NCI-H1436 (cell line): ENCODE measurements around the gene AKAP13.

Experiments
- DNase-seq: peaks from one replicate; lab custom pipeline; 2025; lab: John Stamatoyannopoulos, UW

The AKAP13 gene

DNA sequence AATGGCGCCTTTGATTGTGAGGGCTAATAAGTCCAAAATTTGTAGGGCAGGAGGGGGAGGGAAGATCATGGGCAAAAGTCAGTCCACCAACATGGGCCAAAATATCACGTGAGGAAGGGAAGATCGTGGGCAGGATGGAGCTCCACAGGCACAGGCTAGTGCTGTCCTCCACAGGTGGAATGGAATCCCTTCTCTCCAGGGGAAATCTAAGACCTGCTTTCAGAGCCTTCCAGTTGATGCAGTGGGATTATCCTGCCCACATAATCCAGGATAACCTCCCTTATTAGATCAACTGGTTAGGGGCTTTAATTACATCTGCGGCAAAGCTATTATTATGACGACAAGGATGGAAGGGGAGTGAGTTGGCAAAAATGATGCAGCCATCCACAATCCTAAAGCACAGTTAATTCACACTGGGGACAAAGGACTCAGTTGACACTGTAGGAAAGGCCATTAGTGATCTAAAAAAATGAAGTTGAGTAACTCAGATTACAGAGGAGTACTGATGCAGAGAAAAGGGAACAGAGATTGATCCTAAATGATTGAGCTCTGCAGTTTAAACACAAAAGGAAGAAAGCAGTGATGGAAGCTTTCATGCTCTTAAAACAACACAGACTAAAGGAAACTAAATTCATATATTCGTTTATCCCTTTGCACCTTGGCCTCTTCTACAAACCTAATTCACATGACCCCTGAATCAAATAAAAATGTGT, 159.8 kb downstream of the AKAP13 start:
- no peak for DNase-seq

DNA sequence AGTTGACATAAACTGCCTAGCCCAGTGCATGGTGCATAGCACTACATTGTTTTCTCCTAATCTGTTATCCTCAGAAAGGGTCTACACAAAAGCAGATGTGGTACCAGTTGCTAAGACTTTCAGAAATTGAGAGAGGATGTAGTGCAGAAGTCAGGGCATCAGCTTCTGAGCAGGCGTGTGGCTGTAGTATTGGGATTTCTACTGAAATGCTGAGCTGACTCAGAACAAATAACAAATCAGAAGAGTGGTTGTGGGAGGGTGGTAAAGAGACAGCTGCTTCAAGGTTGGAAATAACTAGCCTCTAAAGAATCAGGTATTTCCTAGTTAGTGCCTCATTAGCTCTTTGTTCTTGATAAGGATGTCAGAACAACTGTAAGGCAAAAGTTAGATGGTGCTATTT, 161.3 kb downstream of the AKAP13 start:
- DNase-seq, result no peak

GRCh38 chr15:85542488-85542887, 162.1 kb downstream of the AKAP13 start:
- no peak for DNase-seq

DNA sequence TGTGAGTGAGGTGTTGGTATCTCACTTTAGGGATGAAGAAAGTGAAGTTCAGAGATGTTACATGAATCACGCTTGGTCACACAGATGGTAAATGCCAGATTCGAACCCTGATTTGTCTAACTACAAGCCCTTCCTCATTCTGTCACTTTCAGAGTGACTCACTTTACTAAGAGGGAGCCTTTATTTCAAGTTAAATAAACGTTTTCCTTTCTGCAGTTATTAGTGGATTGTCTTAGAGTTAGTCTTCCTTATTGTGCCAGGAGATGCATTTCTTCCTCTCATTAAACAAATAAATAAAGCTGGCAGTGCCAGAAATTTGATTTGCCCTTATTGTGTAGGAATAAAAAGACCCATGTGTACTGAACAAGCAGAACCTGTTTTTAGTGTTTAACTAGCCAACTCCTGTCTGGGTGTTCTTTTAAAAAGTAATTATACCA, 162.5 kb downstream of the AKAP13 start:
- DNase-seq, result peak; percentile 37

DNA sequence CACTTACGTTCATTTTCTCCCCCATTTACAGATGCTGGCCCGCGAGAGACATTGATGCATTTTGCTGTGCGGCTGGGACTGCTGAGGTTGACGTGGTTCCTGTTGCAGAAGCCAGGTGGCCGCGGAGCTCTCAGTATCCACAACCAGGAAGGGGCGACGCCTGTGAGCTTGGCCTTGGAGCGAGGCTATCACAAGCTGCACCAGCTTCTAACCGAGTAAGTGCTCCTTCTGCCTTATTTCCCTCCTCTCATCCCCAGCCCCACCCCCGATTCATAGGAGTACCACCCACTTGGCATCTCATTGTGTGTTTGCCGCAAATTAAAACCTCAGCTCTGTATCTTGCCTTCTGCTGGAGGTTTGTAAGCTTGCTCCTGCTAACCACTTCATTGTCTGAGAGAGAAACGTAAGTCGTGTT, 163.3 kb downstream of the AKAP13 start:
- DNase-seq, result peak; percentile 77

- DNase-seq, result no peak
Measured at GRCh38 chr15:85545185-85545584, 164.8 kb downstream of the AKAP13 start.

DNA sequence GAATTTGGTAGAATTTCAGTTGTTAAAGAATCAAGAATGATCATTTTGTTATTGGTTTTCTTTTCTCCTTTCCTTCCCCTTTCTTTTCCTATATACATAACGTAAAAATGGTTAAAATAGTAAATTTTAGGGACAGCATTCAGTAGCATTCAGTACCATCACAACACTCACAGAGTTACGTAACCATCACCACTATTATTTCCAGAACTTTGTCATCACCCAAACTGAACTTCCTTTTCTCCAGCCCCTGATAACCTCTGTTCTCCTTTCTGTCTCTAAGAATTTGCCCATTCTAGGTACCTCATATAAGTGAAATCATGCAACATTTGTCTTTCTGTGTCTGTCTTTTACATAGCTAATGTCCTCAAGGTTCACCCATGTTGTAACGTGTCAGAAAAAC, 165.3 kb downstream of the AKAP13 start:
- no peak for DNase-seq

DNA sequence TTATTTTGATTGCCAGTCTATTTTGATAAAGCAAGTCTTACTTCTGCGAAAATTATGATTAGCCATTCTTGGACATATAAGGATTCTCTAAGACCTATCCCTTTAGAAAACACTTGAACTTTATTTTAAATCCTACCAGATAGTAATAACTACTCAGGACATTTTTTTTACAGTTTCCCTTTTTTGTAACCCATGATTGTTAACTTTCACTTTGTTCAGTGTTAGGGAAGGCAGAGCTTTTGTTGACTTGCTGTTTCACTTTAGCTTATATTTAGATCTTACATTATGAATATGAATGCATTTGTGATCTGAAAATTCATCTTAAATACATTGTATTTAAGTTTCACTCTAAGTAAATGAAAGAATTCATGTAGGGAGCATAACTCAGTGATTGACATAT, 167.0 kb downstream of the AKAP13 start:
- no peak for DNase-seq

- no peak for DNase-seq
Measured at GRCh38 chr15:85550283-85550682, 169.9 kb downstream of the AKAP13 start.

DNA sequence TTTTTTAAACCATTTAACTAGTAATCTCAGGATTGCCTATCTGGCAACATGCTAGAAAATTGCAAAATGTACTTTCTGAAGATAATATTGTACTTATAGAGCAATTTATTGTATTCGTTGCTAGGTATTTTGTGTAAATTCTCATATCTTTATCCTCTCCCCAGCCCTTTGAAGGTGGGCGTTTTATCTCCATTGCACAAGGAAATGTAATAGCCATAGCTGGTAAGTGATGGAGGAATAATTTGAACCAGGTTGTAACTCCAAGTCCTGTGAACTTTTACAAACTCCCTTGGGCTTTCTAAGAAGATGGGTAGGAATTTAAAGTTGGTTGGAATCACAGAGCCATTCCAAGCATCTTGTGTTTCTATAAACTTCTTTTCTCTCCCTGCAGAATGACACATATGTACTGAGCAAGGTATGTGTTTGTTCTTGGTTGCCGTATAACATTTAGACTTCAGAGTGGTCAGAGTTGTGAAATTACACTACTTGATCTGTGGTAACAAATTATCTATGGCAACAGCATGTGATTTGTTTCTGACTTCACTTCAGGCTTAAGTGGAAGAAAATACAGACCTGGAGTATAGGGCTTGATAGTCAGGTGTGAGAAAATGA, 170.9 kb downstream of the AKAP13 start:
- no peak for DNase-seq

GRCh38 chr15:85554852-85555521, 174.6 kb downstream of the AKAP13 start:
- no peak for DNase-seq

DNA sequence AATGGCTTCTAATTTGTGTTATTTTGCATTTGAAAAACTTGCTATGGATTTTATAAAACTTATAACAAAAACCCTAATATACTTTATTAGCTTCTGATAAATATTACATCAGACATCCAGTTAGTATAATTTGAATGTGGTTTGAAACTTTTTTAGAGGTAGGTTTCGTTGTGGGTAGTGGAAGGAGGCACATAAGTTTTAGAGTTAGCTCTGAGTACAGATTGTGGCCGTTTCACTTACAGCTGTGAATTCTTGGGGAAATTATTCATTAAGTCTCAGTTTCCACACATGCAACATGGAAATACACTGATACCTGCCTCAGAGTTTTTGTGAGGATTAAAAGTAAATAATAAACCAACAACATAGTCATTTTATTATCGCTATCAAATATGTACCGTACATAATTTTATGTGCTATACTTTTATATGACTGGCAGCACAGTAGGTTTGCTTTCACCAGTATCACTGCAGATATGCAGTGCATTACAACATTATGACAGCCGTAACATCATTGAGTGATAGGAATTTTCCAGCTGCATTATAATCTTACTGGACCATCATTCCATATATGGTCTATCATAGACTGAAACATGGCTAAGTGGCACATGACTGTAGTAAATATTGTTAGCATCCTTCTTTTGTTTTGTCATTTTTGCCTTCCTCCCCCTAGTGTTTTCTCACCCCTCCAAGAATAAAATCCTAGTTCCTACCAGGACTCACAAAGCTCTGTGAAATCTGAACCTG, 175.6 kb downstream of the AKAP13 start:
- no peak for DNase-seq

GRCh38 chr15:85556618-85556895, 176.2 kb downstream of the AKAP13 start:
- DNase-seq, result no peak

DNA sequence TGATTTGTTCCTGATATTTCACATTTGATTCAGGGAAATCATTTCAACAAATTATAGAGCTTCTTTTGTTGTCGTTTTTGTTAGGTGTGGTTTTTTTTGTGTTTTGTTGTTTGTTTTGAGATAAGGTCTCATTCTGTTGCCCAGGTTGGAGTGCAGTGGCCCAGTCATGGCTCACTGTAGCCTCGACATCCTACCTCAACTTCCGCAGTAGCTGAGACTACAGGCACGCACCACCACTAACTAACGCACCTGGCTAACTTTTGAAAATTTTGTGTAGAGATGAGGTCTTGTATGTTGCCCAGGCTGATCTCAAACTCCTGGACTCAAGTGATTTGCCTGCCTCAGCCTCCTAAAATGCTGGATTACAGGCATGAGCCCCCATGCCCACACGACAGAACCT, 177.0 kb downstream of the AKAP13 start:
- DNase-seq, result no peak

DNA sequence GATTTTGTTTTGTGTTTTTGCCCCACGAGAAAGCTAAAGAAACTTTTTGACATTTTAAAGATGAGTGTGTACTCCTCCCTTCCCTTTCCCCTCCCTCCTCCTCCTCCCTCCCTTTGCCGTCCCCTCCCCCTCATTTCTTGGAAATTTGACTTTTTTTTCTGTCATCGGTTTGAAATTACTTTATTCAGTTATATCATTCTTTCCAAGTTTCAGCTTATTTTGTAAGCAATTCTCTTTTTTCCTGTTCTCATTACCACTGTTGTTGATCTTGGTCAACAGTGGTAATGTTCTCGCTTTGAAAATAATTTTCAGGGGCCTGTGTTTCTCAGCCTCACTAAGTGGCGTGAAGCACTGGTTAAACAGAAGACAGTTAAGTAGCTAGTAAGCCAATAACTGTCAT, 178.4 kb downstream of the AKAP13 start:
- no peak for DNase-seq

- DNase-seq, result no peak
Measured at GRCh38 chr15:85559530-85559929, 179.1 kb downstream of the AKAP13 start.

- no peak for DNase-seq
Measured at GRCh38 chr15:85562824-85563223, 182.4 kb downstream of the AKAP13 start.

GRCh38 chr15:85563328-85563727, 182.9 kb downstream of the AKAP13 start:
- DNase-seq, result no peak

GRCh38 chr15:85563731-85564130, 183.3 kb downstream of the AKAP13 start:
- DNase-seq, result no peak

DNA sequence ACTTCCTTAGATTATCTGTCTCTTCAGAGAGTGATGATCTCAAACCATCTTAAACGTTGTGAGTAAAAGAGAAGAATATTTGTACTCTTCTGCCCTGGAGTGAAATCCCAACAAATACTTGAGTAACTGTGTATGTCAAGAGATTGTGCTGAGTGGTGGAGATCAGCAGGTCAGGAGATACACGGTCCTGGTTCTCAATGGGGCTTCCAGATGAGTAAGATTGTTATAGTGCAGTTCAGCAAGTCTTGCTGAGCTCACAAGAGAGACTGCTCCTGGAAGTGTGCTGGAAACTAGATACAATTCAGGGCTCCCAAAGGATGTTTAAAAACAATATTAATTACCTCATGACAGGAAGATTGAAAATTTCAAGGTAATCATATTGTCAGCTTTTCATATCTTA, 184.3 kb downstream of the AKAP13 start:
- no peak for DNase-seq

DNA sequence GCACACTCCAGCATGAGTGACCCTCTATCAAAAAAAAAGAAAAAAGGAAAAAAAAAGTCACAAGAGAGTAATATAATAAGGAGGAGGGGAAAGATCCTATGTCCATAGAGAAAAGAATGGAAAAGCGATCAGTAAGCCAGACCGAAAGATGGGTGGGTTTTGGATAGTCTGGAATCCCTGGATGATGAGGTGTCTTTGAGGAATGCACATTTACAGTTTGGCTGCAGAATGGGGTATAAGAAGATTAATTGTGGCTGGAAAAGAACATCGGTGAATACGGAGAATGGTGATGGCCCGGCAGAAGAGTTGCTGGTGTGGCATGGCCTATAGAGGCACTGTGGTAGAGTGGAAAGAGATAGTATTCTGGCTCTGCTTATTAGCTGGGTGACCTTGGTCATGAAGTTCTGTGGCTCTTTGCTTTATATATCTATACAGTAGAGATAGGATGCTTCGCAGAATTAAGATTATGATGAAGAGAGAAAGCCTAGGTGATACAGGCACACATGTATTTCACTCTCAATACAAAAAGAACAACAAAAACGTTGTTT, 187.9 kb downstream of the AKAP13 start:
- no peak for DNase-seq

DNA sequence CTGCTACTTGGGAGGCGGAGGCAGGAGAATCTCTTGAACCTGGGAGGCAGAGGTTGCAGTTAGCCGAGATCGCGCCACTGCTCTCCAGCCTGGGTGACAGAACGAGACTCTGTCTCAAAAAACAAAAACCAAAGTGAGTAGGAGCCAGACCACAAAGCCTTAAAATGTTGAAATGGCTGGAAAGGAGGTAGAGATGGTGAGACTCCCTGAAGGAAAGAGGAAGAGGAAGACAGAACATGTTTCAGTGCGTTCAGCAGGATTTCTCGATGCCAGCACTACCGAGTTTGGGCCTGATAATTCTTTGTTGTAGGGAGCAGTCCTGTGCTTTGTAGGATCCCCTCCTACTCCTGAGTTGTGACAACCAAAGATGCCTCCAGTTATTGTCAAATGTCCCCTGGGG, 189.9 kb downstream of the AKAP13 start:
- no peak for DNase-seq

DNA sequence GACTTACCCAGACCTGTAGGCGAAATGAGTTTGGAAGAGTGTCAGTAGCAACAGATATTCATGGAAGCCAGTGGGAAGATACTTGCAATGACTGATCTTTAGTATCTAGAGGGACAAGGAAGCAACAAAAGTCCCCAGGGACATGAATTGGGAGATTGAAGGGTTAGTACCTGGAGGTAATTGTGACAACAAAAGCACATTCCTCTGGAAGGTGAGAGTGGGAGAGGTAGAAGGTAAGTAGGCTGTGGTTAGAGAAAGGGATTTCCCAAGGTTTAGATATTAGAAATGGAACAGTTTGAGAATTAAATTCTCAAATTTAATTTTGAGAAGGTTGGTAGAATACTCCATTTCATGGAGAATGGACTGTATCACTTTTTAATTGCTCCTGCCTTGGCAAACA, 191.4 kb downstream of the AKAP13 start:
- DNase-seq, result no peak
